ENCODE data around the gene IGSF10.

The IGSF10 gene

GRCh38 chr3:151459358-151459757, 1.5 kb downstream of the IGSF10 start:
- no peak for DNase-seq

- no peak for DNase-seq
Observed at GRCh38 chr3:151456065-151456464, 4.8 kb downstream of the IGSF10 start.

GRCh38 chr3:151452841-151453240, 8.0 kb downstream of the IGSF10 start:
- no peak for DNase-seq

GRCh38 chr3:151452368-151452767, 8.5 kb downstream of the IGSF10 start:
- DNase-seq: no peak

- no peak for DNase-seq
Observed at GRCh38 chr3:151446002-151446340, 14.9 kb downstream of the IGSF10 start.

- DNase-seq: no peak
Observed at GRCh38 chr3:151445273-151446001, 15.4 kb downstream of the IGSF10 start.

- DNase-seq: no peak
Observed at GRCh38 chr3:151443583-151443982, 17.3 kb downstream of the IGSF10 start.

GRCh38 chr3:151440940-151441339, 19.9 kb downstream of the IGSF10 start:
- DNase-seq: no peak

- no peak for DNase-seq
Observed at GRCh38 chr3:151439652-151440125, 21.2 kb downstream of the IGSF10 start.

- DNase-seq: no peak
Observed at GRCh38 chr3:151437906-151438305, 23.0 kb downstream of the IGSF10 start.

- DNase-seq: no peak
Observed at GRCh38 chr3:151436675-151437446, 24.0 kb downstream of the IGSF10 start.

GRCh38 chr3:151434151-151434890, 26.5 kb downstream of the IGSF10 start:
- DNase-seq: no peak

GRCh38 chr3:151432616-151433372, 28.1 kb downstream of the IGSF10 start:
- no peak for DNase-seq

GRCh38 chr3:151431940-151432339, 28.9 kb downstream of the IGSF10 start:
- DNase-seq: no peak

GRCh38 chr3:151430821-151431484, 29.9 kb downstream of the IGSF10 start:
- no peak for DNase-seq

- no peak for DNase-seq
Observed at GRCh38 chr3:151428386-151428785, 32.5 kb downstream of the IGSF10 start.

- DNase-seq: no peak
Observed at GRCh38 chr3:151426341-151426657, 34.6 kb downstream of the IGSF10 start.

- no peak for DNase-seq
Observed at GRCh38 chr3:151425627-151426340, 35.1 kb downstream of the IGSF10 start.

GRCh38 chr3:151423091-151423490, 37.8 kb downstream of the IGSF10 start:
- no peak for DNase-seq

GRCh38 chr3:151421938-151422337, 38.9 kb downstream of the IGSF10 start:
- no peak for DNase-seq

- DNase-seq: no peak
Observed at GRCh38 chr3:151419806-151420205, 41.1 kb downstream of the IGSF10 start.

GRCh38 chr3:151415289-151415688, 45.6 kb downstream of the IGSF10 start:
- DNase-seq: no peak
